H1 (cell line): Measurements from ENCODE around the gene KLHL14. TPM values are rescaled to one million over a fixed set of nuclear protein-coding genes. Genes with fewer than 3 reads are reported as not detected.

Source experiments
- CTCF ChIA-PET: fragments of 300-600 bp; sonication (Branson Sonifier 250); formaldehyde crosslinking; loops from one replicate; lab custom pipeline; 2021; ENCODE audit not compliant: partially characterized antibody; lab: Charles Lee
- POLR2A ChIA-PET: fragments of 300-600 bp; sonication (Branson Sonifier 250); formaldehyde crosslinking; loops from one replicate; lab custom pipeline; 2021; ENCODE audit warnings: inconsistent platforms; ENCODE audit not compliant: partially characterized antibody; lab: Charles Lee
- DNase-seq, 2 experiments: peaks; one replicate each; pipeline versions ENCODE4 v3.0.0 to v3.0.0-alpha.2; 2010 to 2022; ENCODE audit warnings: low spot score in 2 of 2, low read depth in 1 of 2, mixed read lengths in 1 of 2
- FAIRE-seq: peaks from 2 replicates; lab custom pipeline; 2011; peaks lifted over from hg19 to GRCh38; lab: Jason Lieb, UNC
- H2AFZ ChIP-seq: 2 replicates; pipeline ENCODE4 v1.8.1; 2012; ENCODE audit warnings: low read length, inconsistent platforms
- H2AK5ac ChIP-seq: 2 replicates; pipeline ENCODE4 v1.6.1; 2013; ENCODE audit warnings: low read depth, low read length
- H2BK120ac ChIP-seq: replicated peaks from 2 replicates; pipeline ENCODE3; 2013; ENCODE audit warnings: low read depth, low read length, inconsistent platforms
- H2BK12ac ChIP-seq: 2 replicates; pipeline ENCODE4 v1.6.1; 2013; ENCODE audit warnings: low read depth, low read length
- H2BK15ac ChIP-seq: 2 replicates; pipeline ENCODE4 v1.6.1; 2013; ENCODE audit warnings: low read length
- H2BK20ac ChIP-seq: 2 replicates; pipeline ENCODE4 v1.6.1; 2013; ENCODE audit warnings: low read length
- H2BK5ac ChIP-seq: 2 replicates; pipeline ENCODE4 v1.6.1; 2013; ENCODE audit warnings: low read depth, low read length
- H3K14ac ChIP-seq: 2 replicates; pipeline ENCODE4 v1.6.1; 2013; ENCODE audit warnings: inconsistent platforms; ENCODE audit not compliant: insufficient read length
- H3K18ac ChIP-seq: 2 replicates; pipeline ENCODE4 v1.6.1; 2013; ENCODE audit warnings: low read length; ENCODE audit errors: extremely low read depth
- H3K23ac ChIP-seq: 2 replicates; pipeline ENCODE4 v1.6.1; 2013; ENCODE audit warnings: inconsistent platforms; ENCODE audit not compliant: insufficient read length
- H3K23me2 ChIP-seq: 2 replicates; pipeline ENCODE4 v1.6.1; 2013; ENCODE audit warnings: low read depth, low read length
- H3K27ac ChIP-seq: 2 replicates; pipeline ENCODE4 v1.6.1; 2011; ENCODE audit warnings: low read depth, low read length, inconsistent platforms
- H3K27me3 ChIP-seq, 4 experiments: replicated peaks in 1 of 4; 1 replicate in 1 of 4; 2 replicates in 3 of 4; pipeline versions ENCODE4 v1.6.1 to v1.8.1; 2011 to 2013; ENCODE audit warnings: low read length in 3 of 4, mild to moderate bottlenecking in 3 of 4, inconsistent platforms in 2 of 4, mixed read lengths in 2 of 4, moderate library complexity in 1 of 4; ENCODE audit not compliant: control insufficient read depth in 3 of 4, insufficient read depth in 3 of 4; ENCODE audit errors: extremely low read depth in 1 of 4
- H3K36me3 ChIP-seq, 4 experiments: 2 replicates each; pipeline versions ENCODE4 v1.6.1 to v1.8.1; 2011 to 2013; ENCODE audit warnings: mild to moderate bottlenecking in 4 of 4, low read length in 3 of 4, moderate library complexity in 2 of 4, control low read depth in 1 of 4, inconsistent platforms in 1 of 4; ENCODE audit not compliant: insufficient read depth in 4 of 4, control insufficient read depth in 2 of 4
- H3K4ac ChIP-seq: replicated peaks from 2 replicates; pipeline ENCODE3; 2013; ENCODE audit warnings: low read length, low read depth, mixed read lengths, inconsistent platforms; ENCODE audit not compliant: insufficient read length
- H3K4me1 ChIP-seq, 4 experiments: replicated peaks in 1 of 4; 1 replicate in 1 of 4; 2 replicates in 3 of 4; pipeline versions ENCODE4 v1.6.1 to v1.8.1; 2011 to 2013; ENCODE audit warnings: low read length in 3 of 4, inconsistent platforms in 2 of 4, mixed read lengths in 1 of 4; ENCODE audit not compliant: insufficient read depth in 4 of 4, control insufficient read depth in 3 of 4
- H3K4me2 ChIP-seq, 2 experiments: 2 replicates each; pipeline versions ENCODE4 v1.6.1 to v1.8.1; 2011 to 2013; ENCODE audit warnings: low read depth in 2 of 2, low read length in 2 of 2, control low read depth in 1 of 2, inconsistent platforms in 1 of 2, mild to moderate bottlenecking in 1 of 2; ENCODE audit not compliant: insufficient read depth in 1 of 2
- H3K4me3 ChIP-seq, 4 experiments: fragments of 200-600, 300-600 bp in 1 of 4; sonication (generic), shearing (Covaris generic), sonication (Bioruptor Twin) in 1 of 4; 2 replicates each; pipeline versions ENCODE4 v1.5.1 to v1.8.1; 2011 to 2016; ENCODE audit warnings: low read length in 4 of 4, low read depth in 3 of 4, control low read depth in 2 of 4, inconsistent platforms in 2 of 4, mild to moderate bottlenecking in 2 of 4, mixed read lengths in 1 of 4, moderate library complexity in 1 of 4; ENCODE audit not compliant: insufficient read depth in 2 of 4; ENCODE audit errors: extremely low read depth in 1 of 4
- H3K56ac ChIP-seq: replicated peaks from 2 replicates; pipeline ENCODE3; 2013; ENCODE audit warnings: low read depth, mild to moderate bottlenecking, mixed read lengths, low read length, inconsistent platforms; ENCODE audit not compliant: insufficient read length
- H3K79me1 ChIP-seq: 2 replicates; pipeline ENCODE4 v1.6.1; 2013; ENCODE audit warnings: low read depth, low read length, control low read depth
- H3K79me2 ChIP-seq, 2 experiments: 2 replicates each; pipeline versions ENCODE4 v1.6.1 to v1.8.1; 2012 to 2013; ENCODE audit warnings: low read length in 2 of 2, mild to moderate bottlenecking in 2 of 2, inconsistent platforms in 1 of 2; ENCODE audit not compliant: insufficient read depth in 2 of 2, control insufficient read depth in 1 of 2
- H3K9ac ChIP-seq, 4 experiments: replicated peaks in 1 of 4; 1 replicate in 1 of 4; 2 replicates in 3 of 4; pipeline versions ENCODE4 v1.6.1 to v1.8.1; 2011 to 2013; ENCODE audit warnings: low read depth in 3 of 4, low read length in 3 of 4, control low read depth in 2 of 4, mild to moderate bottlenecking in 2 of 4, moderate library complexity in 2 of 4, inconsistent platforms in 1 of 4; ENCODE audit errors: extremely low read depth in 1 of 4
- H3K9me3 ChIP-seq, 2 experiments: 2 replicates each; pipeline versions ENCODE4 v1.6.1 to v1.8.1; 2012 to 2013; ENCODE audit warnings: mild to moderate bottlenecking in 2 of 2, moderate library complexity in 2 of 2, control low read depth in 1 of 2, inconsistent platforms in 1 of 2, low read depth in 1 of 2, low read length in 1 of 2, mixed read lengths in 1 of 2; ENCODE audit not compliant: insufficient read depth in 2 of 2
- H4K20me1 ChIP-seq, 2 experiments: replicated peaks in 1 of 2; 2 replicates each; pipeline versions ENCODE3 to v1.8.1; 2011 to 2013; ENCODE audit warnings: inconsistent platforms in 2 of 2, low read length in 2 of 2, mild to moderate bottlenecking in 1 of 2; ENCODE audit not compliant: insufficient read depth in 2 of 2, control insufficient read depth in 1 of 2
- H4K5ac ChIP-seq: 2 replicates; pipeline ENCODE4 v1.6.1; 2013; ENCODE audit warnings: low read length, low read depth, mixed read lengths, inconsistent platforms; ENCODE audit not compliant: insufficient read length
- H4K8ac ChIP-seq: 2 replicates; pipeline ENCODE4 v1.8.0; 2013; ENCODE audit warnings: mild to moderate bottlenecking, moderate library complexity, low read length, inconsistent platforms; ENCODE audit not compliant: insufficient read depth; ENCODE audit errors: extremely low read depth
- H4K91ac ChIP-seq: replicated peaks from 2 replicates; pipeline ENCODE3; 2013; ENCODE audit warnings: low read length, mixed read lengths, inconsistent platforms; ENCODE audit not compliant: insufficient read length
- CBX8 ChIP-seq: fragments of 300-800, 300-1000 bp; sonication (generic); IDR thresholded peaks from 2 replicates; pipeline ENCODE4 v1.7.1; 2016; ENCODE audit warnings: low read depth, low read length, borderline replicate concordance
- CEBPB ChIP-seq: IDR thresholded peaks from 2 replicates; pipeline ENCODE4 v1.6.1; 2012; ENCODE audit warnings: low read depth, low read length
- MAX ChIP-seq: IDR thresholded peaks from 2 replicates; pipeline ENCODE4 v1.6.1; 2012; ENCODE audit warnings: inconsistent platforms
- RXRA ChIP-seq: IDR thresholded peaks from 2 replicates; pipeline ENCODE4 v1.6.1; 2011; ENCODE audit warnings: low read depth, mild to moderate bottlenecking, low read length, moderate library complexity; ENCODE audit not compliant: insufficient read depth
- SP1 ChIP-seq: IDR thresholded peaks from 2 replicates; pipeline ENCODE4 v1.6.1; 2011; ENCODE audit warnings: low read depth, low read length
- WGBS, 2 experiments: shearing (Covaris generic) in 1 of 2; methylation state at CpG; one replicate each; pipeline versions ENCODE4 v1.1.6 to v1.1.7; 2013 to 2015; ENCODE audit warnings: low lambda C conversion rate in 2 of 2, mixed read lengths in 2 of 2, inconsistent platforms in 1 of 2, low coverage in 1 of 2, missing lambda C conversion rate in 1 of 2; ENCODE audit not compliant: insufficient replicate concordance in 2 of 2, insufficient coverage in 1 of 2, insufficient read length in 1 of 2; ENCODE audit errors: extremely low coverage in 1 of 2, missing lambda C conversion rate in 1 of 2; 5-methylcytosine and 5-hydroxymethylcytosine counted together
- polyA plus RNA-seq, 7 experiments: library from polyadenylated mRNA; depleted of rRNA in 3 of 7; stranded (reverse) in 5 of 7; unstranded in 2 of 7; fragments of >200 nt in 5 of 7; fragments of 200-250 nt in 2 of 7; gene quantifications; 1 replicate in 5 of 7; 2 replicates in 1 of 7; 4 replicates in 1 of 7; pipeline versions ENCODE4 v1.2.1 to v1.2.3, GENCODE V29; 2011 to 2013; ENCODE audit warnings: missing spikeins in 2 of 7, mixed read lengths in 2 of 7
- total RNA-seq: library from RNA; stranded (reverse); fragmentation: NEBNext Ultra II Directional; extraction: Animal tissue kit (Norgen Biotek cat#: 25700); gene quantifications from 2 replicates; pipeline ENCODE4 v1.2.1, GENCODE V29; 2021

KLHL14 gene
- total and polyA plus RNA-seq, 2 of the 8 experiments (the other 6 are each of a cell fraction or from before 2014, with no cell fraction given) = 1.1 to 1.2 TPM

DNA sequence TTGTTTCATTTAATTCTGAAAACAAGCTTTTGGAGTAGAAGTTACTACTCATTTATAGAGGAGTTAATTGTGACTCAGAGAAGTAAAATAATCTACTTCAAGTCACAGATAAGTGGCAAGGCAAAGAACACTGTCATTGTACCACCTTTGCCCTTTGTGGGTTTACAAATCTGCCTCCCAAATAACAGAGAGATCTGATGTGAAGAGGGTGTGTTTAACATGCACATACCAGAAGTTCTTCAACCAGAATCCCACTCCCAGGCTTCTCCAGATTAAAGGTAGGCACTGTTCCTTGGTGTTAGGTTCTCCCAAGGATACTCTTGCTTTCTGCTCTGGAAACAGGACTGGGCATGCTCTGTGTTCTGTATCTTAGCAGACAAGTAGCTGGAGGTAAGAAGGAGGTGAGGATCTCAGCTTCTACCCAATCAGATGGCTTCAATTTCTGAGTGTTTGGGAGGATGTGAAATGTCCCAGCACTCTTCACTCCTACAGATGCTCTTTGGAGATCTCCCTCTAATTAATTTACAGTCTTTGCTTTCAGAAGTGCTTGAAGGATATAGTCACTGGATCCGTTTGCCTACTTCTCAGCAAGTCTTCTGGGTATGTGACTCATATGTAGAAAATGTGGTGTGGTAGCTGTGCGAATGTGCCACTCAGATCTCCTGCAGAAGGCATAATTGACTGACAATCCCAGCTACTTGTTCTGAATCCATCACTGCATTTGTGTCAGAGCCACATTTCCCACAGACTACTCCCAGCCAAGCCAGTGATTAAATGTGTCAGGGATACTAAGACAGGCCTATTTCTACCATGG lies 111.1 kb downstream of the KLHL14 start:
- FAIRE-seq (no peak), DNase-seq (no peak)
- Histone ChIP-seq H3K14ac (no peak overlapping the region), H4K5ac (no peak overlapping the region), H3K27ac (no peak overlapping the region), H3K36me3 (peaks cover 0 to 1% (median 0%) of the 10 kb centered on the region in 4 experiments; a peak in 1 of 8 replicates), H2AK5ac (no peak overlapping the region), H3K18ac (no peak overlapping the region), H2BK12ac (peak overlapping the region; percentile 33; the same call in 1 of the 2 replicates), H4K20me1 (no peaks in the 10 kb centered on the region), H4K8ac (no peak overlapping the region), H3K9ac (no peak overlapping the region), H3K9me3 (no peaks in the 10 kb centered on the region), H3K23ac (no peak overlapping the region), H3K23me2 (no peaks in the 10 kb centered on the region), H2BK20ac (no peak overlapping the region), H2BK120ac (no peak overlapping the region), H3K4me3 (no peak overlapping the region), H3K4me2 (no peak overlapping the region), H2BK5ac (no peak overlapping the region), H3K56ac (no peak overlapping the region), H4K91ac (no peak overlapping the region), H3K27me3 (no peaks in the 10 kb centered on the region), H3K4ac (no peak overlapping the region), H3K79me2 (no peaks in the 10 kb centered on the region), H3K4me1 (no peaks in the 10 kb centered on the region), H3K79me1 (no peaks in the 10 kb centered on the region), H2AFZ (peak overlapping the region; percentile 64; the same call in 1 of the 2 replicates), H2BK15ac (no peak overlapping the region)
- CTCF ChIA-PET = interaction anchor here (0.7 to 1.3 kb wide), 2 partner anchors 10 to 14 kb away, joined by 3 to 4 read pairs; no protein-coding TSS in a partner anchor
- POLR2A ChIA-PET = no interaction called here
- WGBS, 2 experiments = 65% methylated on average over 2 of the region's 2 CpGs; no CpG with 5 or more reads in 1 of the 2 experiments
- TF ChIP-seq CBX8 (no peak), SP1 (no peak), MAX (no peak), CEBPB (no peak), RXRA (no peak)
